GM21576 (cell line): ENCODE data around the gene SQSTM1.

Experiments
- ATAC-seq: cut with Tn5 transposase; IDR thresholded peaks from one replicate; pipeline ENCODE4 v1.9.1; 2021; ENCODE audit warnings: mild to moderate bottlenecking, moderate library complexity; ENCODE audit not compliant: unreplicated experiment

SQSTM1 gene

DNA sequence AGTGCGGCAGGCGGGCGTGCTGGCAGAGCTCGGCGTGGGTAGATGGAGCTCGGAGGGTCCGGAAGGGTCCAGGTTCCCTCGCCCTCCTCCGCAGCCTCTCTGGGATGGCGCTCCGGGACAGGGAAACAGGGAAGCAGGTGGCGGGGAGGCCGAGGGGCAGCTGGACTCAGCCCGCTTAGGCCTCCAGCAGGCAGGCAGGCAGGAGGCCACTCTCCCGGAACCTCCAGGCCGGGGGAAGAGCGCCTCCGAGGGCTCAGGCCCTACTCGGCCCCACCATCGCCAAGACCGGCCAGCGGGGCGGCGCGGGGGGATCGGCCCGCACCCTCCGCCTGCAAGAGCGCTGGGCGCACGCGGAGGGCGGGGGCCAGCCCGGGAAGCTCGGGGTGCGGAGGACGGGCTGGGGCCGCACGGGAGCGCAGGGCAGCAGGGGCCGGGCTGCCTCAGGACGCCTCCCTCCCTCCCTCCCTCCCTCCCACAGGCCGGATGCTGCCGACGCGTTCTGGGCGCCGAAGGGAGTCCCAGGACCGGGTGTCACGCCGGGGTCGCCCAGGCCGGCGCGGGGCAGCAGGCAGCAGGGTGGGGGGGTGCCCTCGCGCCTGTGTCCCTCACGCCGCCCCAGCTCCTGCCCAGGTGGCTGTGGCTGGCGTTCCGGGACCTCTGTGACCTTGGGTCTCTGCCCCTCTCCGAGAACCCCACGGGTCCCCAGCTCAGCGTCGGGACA is 15.0 kb upstream of the SQSTM1 start:
- ATAC-seq = peak; percentile 25

GRCh38 chr5:179806250-179807048 is 14.3 kb upstream of the SQSTM1 start, which contains the start of gene MGAT4B:
Gene MGAT4B, minus strand, starts transcription at chr5:179806866. Its CDS starts 283 bp downstream, at chr5:179806583.
- ATAC-seq = peak; percentile 52

DNA sequence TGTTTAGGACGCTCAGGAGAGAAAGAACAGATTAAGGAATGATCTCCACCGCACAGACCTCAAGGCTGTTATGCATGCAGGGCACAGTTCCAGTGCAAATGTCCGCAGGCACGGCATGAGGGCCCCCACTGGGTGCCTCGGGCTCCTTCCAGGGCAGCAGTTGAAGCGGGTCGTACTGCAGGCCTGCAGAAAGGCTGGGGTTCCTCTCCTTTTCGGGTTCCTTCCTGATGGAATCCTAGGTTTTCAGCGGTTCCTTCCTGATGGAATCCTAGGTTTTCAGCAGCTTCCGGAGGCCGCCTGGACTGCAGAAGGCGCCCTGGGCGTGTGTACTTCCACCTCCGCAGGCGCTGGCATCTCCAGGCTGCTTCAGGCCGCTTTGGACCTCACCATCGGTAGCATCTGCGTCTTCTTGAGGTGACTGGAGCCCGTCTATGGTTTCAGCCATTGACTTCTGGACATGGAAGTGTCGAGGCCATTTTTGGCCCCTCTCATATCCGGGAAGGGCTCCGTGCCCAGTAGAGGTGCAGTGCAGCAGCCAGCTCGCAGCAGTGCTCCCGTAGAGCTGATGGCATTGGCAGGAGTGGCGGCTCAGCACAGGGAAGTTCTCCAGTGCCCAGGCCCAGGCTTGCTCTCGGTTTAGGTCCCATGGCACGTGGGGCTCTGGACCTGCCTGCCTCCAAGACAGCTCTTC is 8.4 kb upstream of the SQSTM1 start:
- no peak for ATAC-seq

DNA sequence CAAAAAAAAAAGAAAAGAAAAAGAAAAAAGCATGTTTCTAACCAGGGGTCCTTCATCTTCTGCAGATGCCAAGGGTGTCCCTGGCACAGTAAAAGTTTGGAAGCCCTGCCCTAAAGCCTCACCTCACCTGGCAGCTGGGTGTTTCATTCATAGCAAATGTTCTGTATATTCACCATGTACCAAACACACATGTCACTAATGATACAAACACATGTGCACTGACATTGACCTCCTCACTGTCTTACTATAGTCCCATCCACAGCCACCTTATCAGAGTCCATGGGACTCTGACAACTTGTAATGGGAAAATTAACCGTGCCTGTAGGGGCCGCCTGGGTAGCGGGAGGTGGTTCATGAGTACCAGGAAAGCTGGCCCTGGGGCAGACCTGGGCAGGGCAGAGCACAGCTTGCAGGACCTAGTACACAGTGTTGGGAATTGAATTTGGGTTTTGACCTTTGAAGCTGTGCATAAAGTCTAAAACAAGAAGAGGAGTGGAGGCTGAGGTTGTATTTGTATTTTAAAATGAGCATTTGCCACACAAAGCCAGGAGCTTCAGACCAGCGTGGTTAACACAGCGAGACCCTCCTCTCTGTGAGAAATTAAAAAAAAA is 7.6 kb upstream of the SQSTM1 start:
- no peak for ATAC-seq

DNA sequence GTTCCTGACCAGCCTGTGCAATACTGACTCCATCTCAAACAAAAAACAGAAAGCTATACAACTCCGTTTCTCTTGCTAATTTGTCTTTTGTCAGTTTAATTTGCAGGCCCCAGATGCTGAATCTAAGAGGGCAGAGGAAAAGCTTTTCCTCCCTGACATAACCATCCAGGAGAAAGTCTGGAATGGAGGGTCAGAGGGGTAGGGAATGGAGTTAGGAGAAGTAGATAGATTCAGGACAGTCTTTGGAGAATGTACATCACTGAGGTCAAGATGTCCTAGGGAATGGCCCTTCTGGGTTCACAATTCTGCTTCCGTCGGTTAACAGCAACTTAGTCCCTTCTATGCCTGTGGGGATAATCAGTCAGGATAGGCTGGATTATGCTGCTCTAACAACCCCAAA is 6.6 kb upstream of the SQSTM1 start:
- ATAC-seq = no peak

GRCh38 chr5:179815491-179816249 is 5.0 kb upstream of the SQSTM1 start:
- no peak for ATAC-seq

DNA sequence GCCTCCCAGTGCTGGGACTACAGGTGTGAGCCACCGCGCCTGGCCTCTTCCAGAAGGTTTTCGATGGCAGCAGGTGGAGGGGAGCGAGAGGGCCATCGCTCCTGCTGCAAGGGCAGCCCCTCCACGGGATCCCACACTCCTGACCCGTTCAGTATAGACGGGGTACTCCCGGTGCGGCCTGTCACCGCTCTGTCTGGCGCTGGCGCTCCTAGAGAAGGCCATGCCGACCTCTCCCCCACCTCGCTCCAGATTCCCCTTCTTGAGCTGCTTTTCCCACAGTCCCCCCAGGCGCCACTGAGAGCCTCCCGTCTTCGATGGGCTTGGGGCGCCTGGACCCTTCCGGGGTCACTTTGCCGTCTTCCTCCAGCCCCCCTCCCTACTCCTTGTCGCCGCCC is 4.3 kb upstream of the SQSTM1 start:
- ATAC-seq = no peak

DNA sequence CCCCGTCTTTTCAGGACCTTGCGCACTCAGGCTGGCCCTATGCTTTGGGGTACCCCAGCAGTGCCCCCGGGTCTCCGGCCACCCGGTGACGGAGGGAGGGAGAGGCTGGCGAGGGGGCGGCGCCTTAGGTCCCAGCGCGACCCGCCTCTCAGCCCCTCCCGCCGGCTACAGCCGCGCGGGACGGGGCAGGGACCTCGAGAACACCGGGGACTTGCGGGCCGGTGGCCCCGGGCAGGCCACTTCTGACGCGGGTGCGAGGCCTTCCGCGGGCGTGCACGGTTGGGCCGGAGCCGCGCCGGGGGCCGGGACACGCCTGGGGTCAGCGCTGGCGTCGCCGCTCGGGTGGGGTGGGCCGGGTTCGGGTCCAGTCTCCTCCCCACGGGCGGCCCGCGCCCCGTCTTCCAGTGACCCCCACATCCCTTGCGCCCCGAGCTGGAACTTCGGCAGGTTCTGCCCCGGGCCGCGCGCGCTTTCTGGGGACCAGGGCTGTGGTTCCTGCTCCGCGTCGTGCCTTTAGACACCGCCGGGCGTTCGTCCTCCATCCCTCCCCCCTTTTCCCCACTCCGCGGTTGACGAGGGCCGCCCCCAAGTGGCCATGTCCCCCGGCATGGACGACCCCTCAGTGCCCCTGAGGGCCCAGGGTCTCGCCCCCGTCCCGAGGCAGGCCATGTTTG is 3.8 kb upstream of the SQSTM1 start:
- no peak for ATAC-seq

- ATAC-seq = no peak
These were observed 3.2 kb upstream of the SQSTM1 start for GRCh38 chr5:179817470-179817840.

DNA sequence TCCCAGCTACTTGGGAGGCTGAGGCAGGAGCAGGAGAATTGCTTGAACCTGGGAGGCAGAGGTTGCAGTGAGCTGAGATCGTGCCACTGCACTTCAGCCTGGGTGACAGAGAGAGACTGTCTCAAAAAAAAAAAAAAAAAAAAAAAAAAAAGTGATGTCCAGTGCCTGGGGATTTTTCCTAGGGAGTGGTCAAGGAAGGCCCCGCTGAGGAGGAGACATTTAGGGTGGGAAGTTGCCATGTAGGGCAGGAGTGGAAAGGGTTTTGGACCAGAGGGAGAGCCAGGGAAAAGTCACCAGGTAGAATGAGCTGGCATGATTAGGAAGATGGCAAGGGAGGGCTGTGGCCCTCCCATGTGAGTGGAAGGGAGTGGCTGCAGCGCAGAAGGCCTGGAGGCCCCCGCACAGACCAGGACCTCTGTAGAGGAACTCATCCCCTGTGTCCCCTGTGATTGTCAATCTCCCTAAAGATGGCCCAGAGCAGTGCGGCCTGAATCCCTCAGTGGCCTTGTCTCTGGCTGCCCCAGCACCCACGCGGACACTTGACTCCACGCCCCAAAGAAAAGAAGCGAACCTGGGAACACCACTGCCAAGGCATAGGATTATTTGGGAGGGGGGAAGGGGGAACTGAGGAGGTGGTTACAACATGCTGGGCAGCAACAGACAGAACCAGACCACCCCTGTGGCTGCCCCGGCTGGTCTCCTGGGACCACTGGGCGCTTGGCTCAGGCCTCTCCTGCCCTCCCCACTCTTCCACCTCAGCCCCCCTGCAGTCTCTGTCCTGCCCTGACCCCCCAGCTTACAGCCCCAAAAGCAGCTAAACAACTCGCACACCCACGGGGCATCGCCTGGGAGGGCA is 2.6 kb upstream of the SQSTM1 start:
- ATAC-seq = no peak

GRCh38 chr5:179818746-179819295 is 1.9 kb upstream of the SQSTM1 start:
- ATAC-seq = peak; percentile 63

DNA sequence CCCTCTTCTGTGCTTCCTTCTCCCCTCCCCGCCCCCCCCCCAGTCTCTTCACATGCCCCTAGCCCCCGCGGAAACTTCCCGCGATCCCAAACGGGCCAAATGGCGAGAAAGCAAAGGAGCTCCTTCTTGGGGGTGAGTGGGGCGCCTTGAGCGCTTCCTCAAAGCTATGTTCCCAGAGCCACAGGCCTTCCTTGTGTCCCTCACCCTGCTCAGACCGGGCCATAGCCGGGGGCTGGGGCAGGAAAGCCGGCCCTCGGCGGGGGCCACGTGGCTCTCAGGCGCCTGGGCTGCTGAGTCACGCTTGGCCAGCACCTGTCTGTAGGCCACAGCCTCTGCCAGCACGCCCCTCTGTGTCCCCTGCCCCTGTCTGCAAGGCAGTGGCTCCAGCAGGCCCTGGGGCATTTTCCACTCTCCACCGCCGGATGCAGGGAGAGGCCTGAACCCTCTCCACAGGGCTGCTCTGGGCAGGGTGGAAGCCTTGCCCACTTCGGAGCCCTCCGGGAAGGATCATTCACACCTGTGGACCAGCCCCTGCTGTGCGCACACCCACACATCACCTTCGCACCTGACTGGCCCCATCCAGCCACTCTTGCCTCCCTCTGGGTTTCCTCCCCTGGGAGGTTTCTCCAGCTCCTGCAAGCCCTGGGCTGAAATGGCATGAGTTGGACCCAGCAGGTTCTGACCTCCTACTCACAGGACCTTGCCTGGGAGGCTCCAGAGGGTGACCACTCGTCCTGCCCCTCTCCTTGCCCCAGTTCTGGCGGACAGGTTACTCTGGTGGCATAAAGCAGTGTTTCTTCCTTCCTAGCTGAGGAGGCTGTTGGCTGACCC is 1.2 kb upstream of the SQSTM1 start:
- ATAC-seq = peak; percentile 19

DNA sequence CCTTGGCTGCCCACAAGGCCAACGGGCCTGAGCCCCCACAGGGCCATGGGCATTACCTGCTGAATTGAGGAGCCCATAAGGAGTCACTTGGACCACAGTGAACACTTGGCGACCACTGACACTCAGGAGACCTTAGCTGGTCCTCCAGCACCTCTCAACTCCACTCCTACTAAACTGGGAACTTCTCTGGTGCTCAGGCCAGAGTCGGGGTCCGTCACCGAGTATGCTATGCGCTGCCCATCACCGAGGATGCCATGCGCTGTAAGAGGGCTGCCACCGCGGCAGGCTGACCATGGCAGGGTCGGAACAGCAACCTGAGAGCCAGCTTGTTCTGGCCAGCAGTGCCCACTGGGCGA is 600 bp upstream of the SQSTM1 start:
- no peak for ATAC-seq

DNA sequence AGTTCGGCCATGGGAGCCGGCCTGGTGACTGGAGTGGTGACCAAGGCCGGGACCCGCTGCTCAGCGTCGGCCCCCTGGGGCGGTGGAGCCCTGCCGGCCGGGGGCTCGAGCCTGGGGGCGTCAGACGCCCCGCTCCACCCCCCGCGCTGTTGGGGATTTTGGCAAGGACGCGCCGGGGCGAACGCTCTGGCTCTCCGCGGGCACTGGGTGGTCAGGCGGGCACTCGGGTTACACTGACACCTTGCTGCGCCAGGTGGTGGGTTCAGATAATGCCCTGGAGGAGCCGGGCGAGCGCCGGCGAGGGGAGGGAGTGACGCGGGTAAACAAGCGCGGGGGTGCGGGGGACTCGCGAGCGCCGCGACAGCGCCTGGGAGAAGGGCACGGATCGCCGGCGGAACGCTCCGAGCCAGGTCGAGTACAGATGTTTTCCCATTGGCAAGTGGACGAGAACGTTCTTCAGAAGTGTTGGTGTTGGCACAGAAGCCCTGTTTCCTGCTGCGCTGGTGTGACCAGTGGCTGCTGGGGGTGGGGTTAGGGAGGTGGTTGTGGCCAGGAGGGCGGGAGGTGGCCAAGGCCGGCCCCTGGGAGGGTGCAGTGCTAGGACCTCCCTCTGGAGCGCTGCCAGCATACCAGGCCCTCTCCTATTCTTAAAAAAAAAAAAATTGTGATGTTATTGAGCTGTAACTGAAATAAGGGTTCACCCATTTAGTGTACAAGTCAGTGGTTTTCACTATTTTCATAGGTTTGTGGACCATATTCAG is 773 bp downstream of the SQSTM1 start:
- peak; percentile 44 for ATAC-seq

DNA sequence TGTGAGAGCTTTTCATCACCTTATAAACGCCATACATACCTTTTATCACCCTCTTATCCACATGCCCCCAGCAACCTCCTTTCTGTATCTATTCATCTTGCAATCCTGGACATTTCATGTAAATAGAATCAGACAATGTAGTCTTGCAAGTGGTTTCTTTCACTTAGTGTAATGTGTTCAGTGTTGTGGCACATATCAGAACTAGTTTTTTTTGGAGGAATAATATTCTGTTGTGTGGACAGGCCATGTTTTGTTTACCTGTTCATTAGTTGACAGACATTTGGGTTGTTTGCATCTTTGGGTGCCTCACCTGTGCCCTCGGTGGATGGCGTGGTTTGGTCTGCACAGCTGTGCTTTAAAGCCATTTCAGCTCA is 1.3 kb downstream of the SQSTM1 start:
- ATAC-seq = no peak

- no peak for ATAC-seq
These were observed 1.8 kb downstream of the SQSTM1 start for GRCh38 chr5:179822444-179822990.
